C4-2B (cell line): ENCODE measurements around the gene ID3.
"Not testable (repeated sequence)": the region's sequence is repeated elsewhere in the genome, so short reads cannot be mapped to it uniquely, and the experiment has no call there.

Experiments
- ZFX ChIP-seq: fragments of 450-650 bp; IDR thresholded peaks from 2 replicates; pipeline ENCODE4 v1.6.1; 2017
- TF ChIP-seq, protein P1 (sequence below): fragments of 450-650 bp; conservative IDR thresholded peaks from 2 replicates; pipeline ENCODE4 v1.5.1; 2017; ENCODE audit warnings: mild to moderate bottlenecking

DNA sequence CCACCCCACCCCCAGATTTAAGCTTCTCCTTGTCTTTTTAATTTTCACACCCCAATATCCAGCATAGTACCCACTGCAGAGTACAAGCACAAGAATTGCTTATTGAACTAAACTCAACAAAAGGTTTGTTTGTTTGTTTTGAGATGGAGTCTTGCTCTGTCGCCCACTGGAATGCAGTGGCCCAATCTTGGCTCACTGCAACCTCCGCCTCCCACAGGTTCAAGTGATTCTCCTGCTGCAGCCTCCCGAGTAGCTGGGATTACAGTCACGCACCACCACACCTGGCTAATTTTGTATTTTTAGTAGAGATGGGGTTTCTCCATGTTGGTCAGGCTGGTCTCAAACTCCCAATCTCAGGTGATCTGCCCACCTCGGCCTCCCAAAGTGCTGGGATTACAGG is 16.4 kb downstream of the ID3 start:
- TF ChIP-seq, protein P1, sequence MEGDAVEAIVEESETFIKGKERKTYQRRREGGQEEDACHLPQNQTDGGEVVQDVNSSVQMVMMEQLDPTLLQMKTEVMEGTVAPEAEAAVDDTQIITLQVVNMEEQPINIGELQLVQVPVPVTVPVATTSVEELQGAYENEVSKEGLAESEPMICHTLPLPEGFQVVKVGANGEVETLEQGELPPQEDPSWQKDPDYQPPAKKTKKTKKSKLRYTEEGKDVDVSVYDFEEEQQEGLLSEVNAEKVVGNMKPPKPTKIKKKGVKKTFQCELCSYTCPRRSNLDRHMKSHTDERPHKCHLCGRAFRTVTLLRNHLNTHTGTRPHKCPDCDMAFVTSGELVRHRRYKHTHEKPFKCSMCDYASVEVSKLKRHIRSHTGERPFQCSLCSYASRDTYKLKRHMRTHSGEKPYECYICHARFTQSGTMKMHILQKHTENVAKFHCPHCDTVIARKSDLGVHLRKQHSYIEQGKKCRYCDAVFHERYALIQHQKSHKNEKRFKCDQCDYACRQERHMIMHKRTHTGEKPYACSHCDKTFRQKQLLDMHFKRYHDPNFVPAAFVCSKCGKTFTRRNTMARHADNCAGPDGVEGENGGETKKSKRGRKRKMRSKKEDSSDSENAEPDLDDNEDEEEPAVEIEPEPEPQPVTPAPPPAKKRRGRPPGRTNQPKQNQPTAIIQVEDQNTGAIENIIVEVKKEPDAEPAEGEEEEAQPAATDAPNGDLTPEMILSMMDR: not testable (repeated sequence)
- not testable (repeated sequence) for TF ChIP-seq ZFX
